ENCODE measurements around the gene SEMA3A.
"Not testable (repeated sequence)": the region's sequence is repeated elsewhere in the genome, so short reads cannot be mapped to it uniquely, and the experiment has no call there.

The SEMA3A gene

GRCh38 chr7:84107259-84107658, 87.3 kb downstream of the SEMA3A start:
- no peak for DNase-seq

DNA sequence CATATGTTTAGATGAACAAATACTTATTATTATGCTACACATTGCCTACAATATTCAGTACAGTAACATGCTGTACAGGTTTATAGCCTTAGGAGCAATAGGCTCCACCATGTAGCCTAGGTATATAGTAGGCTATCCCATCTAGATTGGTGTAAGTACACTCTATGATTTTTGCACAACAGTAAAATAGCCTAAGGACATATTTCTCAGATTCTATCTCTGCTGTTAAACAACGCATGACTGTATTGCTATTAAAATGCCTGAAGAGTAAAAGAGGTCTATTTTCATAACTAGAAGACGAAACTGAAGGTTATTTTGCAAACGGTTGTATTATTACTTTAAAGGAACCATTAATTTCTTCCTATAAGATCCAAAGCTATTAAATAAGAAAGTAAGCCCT, 88.3 kb downstream of the SEMA3A start:
- DNase-seq: no peak

DNA sequence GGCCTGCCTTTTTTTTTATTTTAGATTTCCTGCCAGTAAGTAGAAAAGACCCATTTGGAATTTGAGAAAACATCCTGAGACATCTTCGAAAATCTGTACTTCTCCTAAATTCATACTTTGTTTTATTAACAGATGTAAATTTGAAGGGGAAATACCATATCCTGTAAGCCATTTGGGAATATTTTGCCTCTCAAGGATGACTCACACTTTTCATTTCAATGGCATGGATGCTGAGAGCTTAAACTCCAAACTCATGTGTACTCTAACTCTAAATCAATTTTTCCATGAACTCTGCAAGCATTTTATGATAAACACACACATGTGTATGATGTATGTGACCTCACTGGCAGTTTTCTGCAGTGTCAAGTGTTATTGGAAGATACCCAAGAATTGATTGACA, 89.0 kb downstream of the SEMA3A start:
- no peak for DNase-seq

- DNase-seq: no peak
Observed at GRCh38 chr7:84104826-84105225, 89.8 kb downstream of the SEMA3A start.

GRCh38 chr7:84102213-84102612, 92.4 kb downstream of the SEMA3A start:
- no peak for DNase-seq

GRCh38 chr7:84100866-84101265, 93.7 kb downstream of the SEMA3A start:
- DNase-seq: no peak

- no peak for DNase-seq
Observed at GRCh38 chr7:84095971-84096370, 98.6 kb downstream of the SEMA3A start.

DNA sequence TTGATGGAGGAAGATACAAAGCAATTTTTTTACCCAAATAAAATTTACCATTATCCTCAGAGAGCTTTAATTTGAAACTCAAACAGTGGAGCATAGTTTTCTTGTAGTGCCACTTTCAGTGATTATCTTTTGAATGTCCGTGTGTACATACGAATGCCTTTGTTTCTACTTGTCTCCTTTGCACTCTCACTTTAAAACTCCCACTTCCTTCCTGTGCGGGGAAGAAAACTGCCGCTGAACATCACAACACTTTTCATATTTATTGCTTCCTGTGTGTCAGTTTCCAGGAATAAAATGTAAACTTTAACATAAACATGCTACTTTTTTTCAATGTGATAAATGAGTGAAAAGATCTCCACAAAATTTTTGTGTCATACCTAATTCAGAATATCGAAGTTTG, 102.4 kb downstream of the SEMA3A start:
- DNase-seq: no peak

- no peak for DNase-seq
Observed at GRCh38 chr7:84091318-84091717, 103.3 kb downstream of the SEMA3A start.

- DNase-seq: no peak
Observed at GRCh38 chr7:84088802-84089201, 105.8 kb downstream of the SEMA3A start.

GRCh38 chr7:84085998-84086397, 108.6 kb downstream of the SEMA3A start:
- DNase-seq: no peak

- no peak for DNase-seq
Observed at GRCh38 chr7:84085147-84085546, 109.4 kb downstream of the SEMA3A start.

GRCh38 chr7:84083846-84084245, 110.7 kb downstream of the SEMA3A start:
- no peak for DNase-seq

- DNase-seq: no peak
Observed at GRCh38 chr7:84081973-84082522, 112.5 kb downstream of the SEMA3A start.

DNA sequence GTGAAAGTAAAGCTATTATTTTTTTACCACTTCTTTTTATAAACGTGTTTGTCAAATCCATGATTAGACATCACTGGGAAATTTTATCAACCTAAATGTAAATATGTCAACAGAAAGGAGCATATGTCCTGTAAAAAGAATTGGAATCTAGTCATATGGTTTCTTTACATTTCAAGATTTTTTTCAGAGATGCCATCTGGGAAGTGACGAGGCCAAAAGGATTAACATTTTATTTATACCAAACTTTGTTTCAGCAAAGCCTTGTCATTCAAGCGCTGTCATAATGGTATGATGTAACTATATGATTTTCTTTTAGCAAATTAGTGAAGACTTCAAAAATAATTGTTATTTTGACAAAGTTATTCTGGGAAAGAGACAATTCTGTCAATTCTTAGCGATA, 117.3 kb downstream of the SEMA3A start:
- DNase-seq: no peak

- no peak for DNase-seq
Observed at GRCh38 chr7:84076219-84076618, 118.4 kb downstream of the SEMA3A start.

DNA sequence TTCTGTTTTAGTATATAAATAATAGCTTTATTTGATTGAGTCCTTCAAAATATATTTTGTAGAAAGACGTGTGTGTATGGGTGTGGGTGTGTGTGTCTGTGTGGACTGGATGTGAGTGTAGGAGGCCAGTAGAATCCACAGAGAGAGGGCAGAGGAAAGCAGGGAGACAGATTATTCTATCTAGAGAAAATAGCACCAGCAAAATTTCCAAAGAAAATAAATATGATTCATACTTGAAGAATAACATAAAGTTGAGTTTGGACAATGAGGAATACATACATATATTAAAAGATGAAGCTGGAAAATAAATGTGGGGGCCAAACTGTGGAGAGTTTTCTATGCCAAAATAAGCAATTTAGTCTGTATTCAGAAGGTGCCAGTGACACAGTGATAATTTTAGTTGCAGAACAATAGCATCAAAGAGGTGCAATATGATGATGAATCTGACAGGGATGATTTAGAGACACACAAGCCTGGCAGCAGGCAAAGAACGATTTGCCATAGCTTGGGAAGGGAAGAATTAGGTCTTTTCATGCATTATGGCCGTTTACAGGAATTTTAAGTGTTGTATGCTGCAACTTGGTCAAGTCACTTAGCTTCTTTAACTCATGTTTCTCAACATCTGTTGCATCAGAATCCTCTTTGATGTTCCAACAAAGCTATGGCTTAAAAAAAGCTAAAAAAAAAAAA, 121.3 kb downstream of the SEMA3A start:
- no peak for DNase-seq

DNA sequence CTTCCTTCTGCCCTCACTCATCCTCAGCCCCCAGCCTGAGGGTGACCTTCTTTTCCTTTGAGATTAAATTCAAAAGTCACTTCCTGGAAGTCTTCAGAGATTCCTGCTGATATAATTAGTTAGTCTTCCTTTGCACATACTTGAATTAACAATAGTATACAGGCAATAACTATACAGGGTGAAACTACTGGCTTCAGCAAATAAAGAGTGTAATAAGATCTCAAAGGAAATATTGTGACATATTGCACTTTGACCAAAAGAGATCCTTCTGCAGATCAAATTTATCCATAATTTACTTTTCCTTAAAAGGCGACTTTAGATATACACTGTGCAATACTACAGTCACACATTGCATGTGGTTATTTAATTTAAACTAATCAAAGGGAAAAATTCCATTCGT, 123.8 kb downstream of the SEMA3A start:
- DNase-seq: no peak

GRCh38 chr7:84069999-84070500, 124.5 kb downstream of the SEMA3A start:
- no peak for DNase-seq

DNA sequence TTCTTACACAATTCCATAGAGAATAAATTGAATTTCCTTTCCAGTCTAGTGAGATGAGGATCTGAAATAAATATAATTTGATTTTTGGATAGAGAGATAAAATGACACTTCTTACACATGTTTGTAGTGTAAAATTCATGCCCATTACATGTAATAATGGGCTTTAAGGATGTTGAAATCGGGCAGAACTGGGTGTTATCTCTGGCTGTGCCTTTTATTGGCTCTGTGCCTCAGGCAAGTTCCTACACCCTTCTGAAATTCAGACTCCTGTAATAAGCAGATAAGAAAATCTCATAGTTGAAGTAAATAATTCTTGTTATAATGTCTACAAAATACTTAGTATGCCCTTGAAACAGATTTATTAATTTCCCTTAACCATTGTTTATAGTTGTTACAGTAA, 125.6 kb downstream of the SEMA3A start:
- no peak for DNase-seq

GRCh38 chr7:84062489-84062901, 132.1 kb downstream of the SEMA3A start:
- DNase-seq: not testable (repeated sequence)

- DNase-seq: no peak
Observed at GRCh38 chr7:84060760-84061261, 133.8 kb downstream of the SEMA3A start.

DNA sequence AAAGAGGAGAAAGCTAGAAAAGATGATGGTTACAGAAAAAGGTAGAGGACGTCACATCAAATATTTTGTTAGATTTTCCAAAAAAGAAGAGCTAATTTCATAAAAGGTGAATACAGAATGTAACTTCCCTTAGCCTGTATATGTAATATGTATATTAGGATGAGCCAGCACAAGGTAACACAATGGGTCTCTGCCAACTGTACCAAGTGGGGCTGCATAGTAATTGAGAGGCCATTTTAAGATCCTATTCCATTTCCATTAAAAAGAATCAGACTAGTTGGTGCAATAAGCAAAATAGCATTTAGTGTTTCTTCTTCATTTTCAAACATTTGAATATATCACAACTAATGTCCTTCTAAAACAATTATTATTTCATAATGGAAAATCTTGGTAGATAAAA, 134.6 kb downstream of the SEMA3A start:
- DNase-seq: no peak

DNA sequence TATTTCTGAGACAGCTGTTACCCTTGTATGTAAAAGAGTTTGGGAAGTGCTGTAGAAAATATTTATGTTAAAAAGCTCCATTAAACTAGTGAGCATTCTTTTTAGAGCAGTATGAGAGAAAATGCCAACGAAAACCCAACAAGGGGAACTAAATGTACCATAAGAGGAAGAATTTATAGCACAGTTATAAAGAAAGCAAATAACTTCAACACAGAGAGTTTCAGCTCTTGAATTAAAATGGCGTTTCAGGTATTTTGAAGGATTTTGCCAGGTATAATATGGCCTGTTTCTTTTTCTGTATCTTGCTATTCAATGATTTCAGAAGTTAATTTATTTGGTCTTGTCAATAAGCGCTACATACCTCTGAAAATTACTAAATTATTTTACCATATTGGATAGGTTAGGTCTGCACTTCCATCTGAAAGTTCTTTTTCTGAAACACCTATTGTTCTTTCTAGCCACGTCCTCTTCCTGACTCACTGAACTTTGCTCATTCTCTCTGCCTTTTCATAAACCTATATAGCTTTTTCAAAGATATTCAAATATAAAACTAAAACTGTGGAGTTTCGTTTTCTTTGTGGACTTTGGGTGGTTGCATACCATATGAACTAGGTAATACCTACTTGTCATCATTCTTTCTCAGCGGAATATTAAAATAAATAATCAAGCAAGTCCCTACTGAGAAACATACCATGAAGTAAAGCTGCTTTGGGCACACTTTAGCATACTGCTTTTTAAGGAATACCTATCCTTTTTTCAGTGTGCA, 136.1 kb downstream of the SEMA3A start:
- DNase-seq: no peak

All from activated gamma-delta T cell treated with Interleukin-2 at 50 U/mL for 16 hours (primary cell).